Measurements from ENCODE around the gene KRT1. TPM values are rescaled to one million over a fixed set of nuclear protein-coding genes. Genes with fewer than 3 reads are reported as not detected.
A peak's percentile ranks its signal among the peaks of the same experiment; 100 is the strongest.

The KRT1 gene
- total RNA-seq, 2 experiments from 2014 or later: not detected

DNA sequence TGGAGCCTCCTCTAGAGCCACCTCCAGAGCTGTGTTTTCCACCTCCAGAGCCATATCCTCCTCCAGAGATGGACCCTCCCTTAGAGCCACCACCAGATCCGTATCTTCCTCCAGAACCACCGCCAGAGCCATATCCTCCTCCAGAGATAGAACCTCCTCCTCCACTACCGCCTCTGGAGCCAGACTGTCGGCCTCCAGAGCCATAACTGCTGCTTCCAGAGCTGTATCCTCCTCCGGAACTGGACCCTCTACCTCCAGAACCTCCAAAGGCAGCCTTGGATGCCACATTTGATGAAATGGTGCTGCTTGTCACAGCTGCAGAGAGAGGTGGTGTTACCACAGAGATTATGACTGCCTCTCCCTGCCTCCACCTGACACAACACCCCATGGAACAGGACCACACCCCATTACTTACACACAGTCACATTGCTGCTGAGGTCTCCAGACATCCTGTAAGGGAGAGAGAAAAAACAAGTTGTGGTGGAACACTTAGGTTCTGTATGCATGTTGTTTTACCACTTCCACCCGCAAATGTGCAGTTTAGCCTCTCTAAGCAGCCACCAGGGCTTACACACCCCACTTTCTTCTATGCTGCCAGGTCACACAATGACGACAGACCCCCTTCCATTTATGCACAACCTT, 35.0 kb downstream of the KRT1 start:
- H3K9me3 Mint-ChIP-seq (ENCODE audit: low read depth): no peaks in the 10 kb centered on the region
- intact Hi-C loops (cut with DNase I, micrococcal nuclease): no loop called here
- peak overlapping the region; percentile 74 for H3K27ac Mint-ChIP-seq
- no peaks in the 10 kb centered on the region for H3K27me3 Mint-ChIP-seq
- DNase-seq (peak; percentile 58), ATAC-seq (peak; percentile 92)
- no peaks in the 10 kb centered on the region for H3K36me3 Mint-ChIP-seq (ENCODE audit: low read depth)
- ChIA-PET CTCF (interaction anchor here (0.6 kb wide), 1 partner anchor 66 kb away, joined by 3 read pairs; no protein-coding TSS in a partner anchor), POLR2A (no interaction called here)
- no peak overlapping the region for H3K4me3 Mint-ChIP-seq
- peaks cover 82% of the 10 kb centered on the region for H3K4me1 Mint-ChIP-seq

- H3K27me3 Mint-ChIP-seq: no peaks in the 10 kb centered on the region
- H3K27ac Mint-ChIP-seq: no peak overlapping the region
- peaks cover 72% of the 10 kb centered on the region for H3K4me1 Mint-ChIP-seq
- ChIA-PET POLR2A (no interaction called here), CTCF (no interaction called here)
- H3K36me3 Mint-ChIP-seq (ENCODE audit: low read depth): no peaks in the 10 kb centered on the region
- H3K4me3 Mint-ChIP-seq: no peak overlapping the region
- no peak for ATAC-seq
- DNase-seq: no peak
- H3K9me3 Mint-ChIP-seq (ENCODE audit: low read depth): no peaks in the 10 kb centered on the region
- intact Hi-C loops (cut with DNase I, micrococcal nuclease): no loop called here
Observed at GRCh38 chr12:52644078-52644415, 36.2 kb downstream of the KRT1 start.

DNA sequence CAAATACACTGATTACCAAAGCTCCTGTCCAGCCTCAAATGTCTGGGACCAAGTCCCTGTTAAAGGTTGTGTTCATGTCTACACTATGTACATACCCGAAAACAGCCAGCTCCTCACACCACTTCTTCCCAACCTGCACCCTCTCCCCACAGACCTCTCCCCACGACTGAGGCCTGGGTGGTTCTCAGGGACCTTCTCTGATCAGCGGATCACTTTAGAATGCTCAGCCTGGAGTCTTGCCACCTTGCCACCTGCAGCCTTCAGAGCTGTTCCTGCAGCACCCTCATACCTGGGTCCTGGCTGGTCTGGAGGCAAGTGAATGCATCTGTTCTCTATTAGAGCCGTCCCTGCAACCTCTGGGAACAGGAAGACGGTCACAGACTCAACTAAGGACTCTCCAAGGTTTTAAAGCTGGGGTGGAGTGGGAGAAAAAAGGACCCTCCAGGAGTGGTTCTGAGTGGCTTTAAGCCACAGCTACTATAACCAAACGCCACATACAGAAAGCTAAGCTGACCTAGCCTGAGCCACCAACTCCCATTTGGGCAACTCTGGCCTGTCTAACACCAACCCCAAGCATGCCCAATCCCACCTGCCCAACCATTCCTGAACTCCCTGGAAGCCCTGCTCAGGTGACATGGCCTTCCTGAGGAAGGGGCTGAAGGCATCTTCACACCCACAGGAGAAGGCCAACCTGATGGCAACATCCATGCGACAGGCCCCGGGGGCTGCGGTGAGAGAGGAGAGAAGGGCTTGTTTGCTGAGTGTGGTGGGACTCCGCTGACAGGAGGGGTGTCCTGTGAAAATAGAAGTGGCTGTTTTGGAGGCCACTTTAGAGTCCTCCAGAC, 36.8 kb downstream of the KRT1 start:
- H3K36me3 Mint-ChIP-seq (ENCODE audit: low read depth): no peaks in the 10 kb centered on the region
- ATAC-seq (no peak), DNase-seq (no peak)
- H3K27ac Mint-ChIP-seq: peak overlapping the region; percentile 3
- no peaks in the 10 kb centered on the region for H3K9me3 Mint-ChIP-seq (ENCODE audit: low read depth)
- H3K27me3 Mint-ChIP-seq: no peaks in the 10 kb centered on the region
- H3K4me3 Mint-ChIP-seq: no peak overlapping the region
- ChIA-PET POLR2A (no interaction called here), CTCF (interaction anchor here (0.6 to 1.8 kb wide), 2 partner anchors 226 to 1589 kb away, joined by 3 to 5 read pairs; no protein-coding TSS in a partner anchor)
- H3K4me1 Mint-ChIP-seq: peaks cover 66% of the 10 kb centered on the region
- intact Hi-C loops (cut with DNase I, micrococcal nuclease): no loop called here

DNA sequence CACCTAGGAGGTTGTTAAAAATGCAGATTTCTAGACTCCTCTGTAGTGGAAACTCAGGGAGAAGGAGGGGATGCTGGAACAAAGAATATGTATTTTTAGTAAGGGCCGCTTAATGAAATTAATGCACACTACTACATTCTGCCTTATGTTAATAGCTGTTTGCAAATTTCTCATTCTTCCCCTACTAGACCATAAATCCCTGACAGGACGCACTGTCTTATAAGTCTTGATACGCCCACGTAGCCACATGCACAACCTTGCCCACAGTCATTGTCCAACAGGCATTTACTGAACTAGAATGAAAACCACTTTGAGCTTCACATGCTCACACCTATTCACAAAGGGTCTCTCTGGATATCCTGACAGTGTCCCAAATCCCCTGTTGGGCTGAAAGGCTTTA, 38.7 kb downstream of the KRT1 start:
- Mint-ChIP-seq H3K36me3 (ENCODE audit: low read depth) (no peaks in the 10 kb centered on the region), H3K4me1 (peaks cover 49% of the 10 kb centered on the region), H3K9me3 (ENCODE audit: low read depth) (no peaks in the 10 kb centered on the region), H3K4me3 (no peak overlapping the region), H3K27ac (no peak overlapping the region), H3K27me3 (no peaks in the 10 kb centered on the region)
- POLR2A ChIA-PET: no interaction called here
- CTCF ChIA-PET: interaction anchor here (1.4 to 1.8 kb wide), 3 partner anchors 37 to 243 kb away, joined by 3 to 5 read pairs (median 5); no protein-coding TSS in a partner anchor
- no peak for DNase-seq
- ATAC-seq: no peak
- intact Hi-C loops (cut with DNase I, micrococcal nuclease): no loop called here

GRCh38 chr12:52637299-52637698, 42.9 kb downstream of the KRT1 start:
- DNase-seq (no peak), ATAC-seq (no peak)
- H3K27ac Mint-ChIP-seq: no peak overlapping the region
- H3K4me1 Mint-ChIP-seq: peaks cover 36% of the 10 kb centered on the region
- no peaks in the 10 kb centered on the region for H3K27me3 Mint-ChIP-seq
- POLR2A ChIA-PET: no interaction called here
- no peaks in the 10 kb centered on the region for H3K36me3 Mint-ChIP-seq (ENCODE audit: low read depth)
- intact Hi-C loops (cut with DNase I, micrococcal nuclease): no loop called here
- CTCF ChIA-PET: no interaction called here
- no peaks in the 10 kb centered on the region for H3K9me3 Mint-ChIP-seq (ENCODE audit: low read depth)
- H3K4me3 Mint-ChIP-seq: no peak overlapping the region

- CTCF ChIA-PET: no interaction called here
- Mint-ChIP-seq H3K9me3 (ENCODE audit: low read depth) (no peaks in the 10 kb centered on the region), H3K4me1 (peaks cover 36% of the 10 kb centered on the region), H3K36me3 (ENCODE audit: low read depth) (no peaks in the 10 kb centered on the region), H3K4me3 (no peak overlapping the region), H3K27me3 (no peaks in the 10 kb centered on the region), H3K27ac (no peak overlapping the region)
- DNase-seq: no peak
- intact Hi-C loops (cut with DNase I, micrococcal nuclease): no loop called here
- ATAC-seq: no peak
- POLR2A ChIA-PET: no interaction called here
Observed at GRCh38 chr12:52636592-52637258, 43.5 kb downstream of the KRT1 start.

DNA sequence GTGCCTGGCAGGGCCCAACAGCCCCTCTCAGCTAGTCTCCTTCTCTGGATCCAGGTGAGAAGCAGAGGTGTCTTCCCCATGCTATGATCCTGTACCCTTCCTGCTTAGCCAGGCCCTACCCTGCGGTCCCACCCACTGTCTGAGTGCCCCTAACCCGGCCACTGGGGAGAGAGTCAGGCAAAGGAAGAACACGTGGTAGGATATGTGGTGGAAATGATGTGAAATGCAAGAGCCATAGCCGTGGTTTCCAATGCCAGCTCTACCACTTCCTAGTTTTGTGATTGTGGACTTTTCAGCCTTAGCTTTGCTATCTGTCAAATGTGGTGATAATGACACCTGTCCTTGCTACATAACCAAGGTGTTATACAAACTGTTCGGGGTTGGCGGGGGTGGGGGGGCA, 44.0 kb downstream of the KRT1 start:
- intact Hi-C loops (cut with DNase I, micrococcal nuclease): no loop called here
- Mint-ChIP-seq H3K4me1 (peaks cover 35% of the 10 kb centered on the region), H3K9me3 (ENCODE audit: low read depth) (no peaks in the 10 kb centered on the region), H3K4me3 (no peak overlapping the region), H3K36me3 (ENCODE audit: low read depth) (no peaks in the 10 kb centered on the region), H3K27ac (no peak overlapping the region), H3K27me3 (no peaks in the 10 kb centered on the region)
- ChIA-PET POLR2A (no interaction called here), CTCF (interaction anchor here (0.8 kb wide), 1 partner anchor 242 kb away, joined by 3 read pairs; no protein-coding TSS in a partner anchor)
- ATAC-seq: no peak
- no peak for DNase-seq

DNA sequence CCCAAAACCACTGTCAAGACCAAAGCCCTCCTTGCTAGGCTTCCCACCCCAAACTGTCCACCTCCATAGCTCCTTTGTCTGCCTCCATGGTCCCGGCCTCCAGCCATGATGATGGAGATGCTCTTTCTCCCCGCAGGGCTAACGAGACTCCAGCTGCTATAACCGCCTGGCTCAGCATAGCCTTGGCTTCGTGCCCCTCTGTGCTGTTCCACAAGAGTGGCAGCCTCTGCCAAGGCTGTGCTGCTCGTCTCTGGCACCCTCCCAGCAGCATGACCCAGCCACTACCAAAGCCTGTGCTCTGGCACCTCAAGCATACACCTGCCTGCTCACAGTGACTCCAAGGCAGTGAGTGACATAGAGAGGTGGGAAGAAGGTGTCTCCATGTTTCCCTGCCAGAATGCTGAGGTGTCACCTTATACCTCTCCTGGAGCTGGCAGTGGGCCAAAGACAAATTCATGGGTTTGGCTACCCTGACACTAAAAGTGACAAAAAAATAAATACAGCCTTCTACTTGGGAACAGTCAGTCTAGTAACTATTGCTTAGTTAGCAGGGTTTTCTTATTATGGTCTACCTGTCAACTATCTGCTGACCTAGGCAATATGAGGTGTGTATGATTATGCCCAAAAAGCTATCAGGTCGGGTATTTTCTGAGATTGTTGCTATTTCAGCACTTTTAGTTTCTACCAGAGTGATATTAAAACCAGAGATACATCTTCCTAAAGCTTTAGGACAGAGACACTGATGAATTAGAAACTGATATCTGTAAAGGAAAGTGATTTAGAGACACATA, 45.7 kb downstream of the KRT1 start:
- H3K36me3 Mint-ChIP-seq (ENCODE audit: low read depth): no peaks in the 10 kb centered on the region
- ChIA-PET CTCF (no interaction called here), POLR2A (no interaction called here)
- ATAC-seq: no peak
- intact Hi-C loops (cut with DNase I, micrococcal nuclease): no loop called here
- DNase-seq: no peak
- no peaks in the 10 kb centered on the region for H3K9me3 Mint-ChIP-seq (ENCODE audit: low read depth)
- no peaks in the 10 kb centered on the region for H3K27me3 Mint-ChIP-seq
- peaks cover 52% of the 10 kb centered on the region for H3K4me1 Mint-ChIP-seq
- H3K27ac Mint-ChIP-seq: no peak overlapping the region
- H3K4me3 Mint-ChIP-seq: no peak overlapping the region

GRCh38 chr12:52633383-52633782, 46.8 kb downstream of the KRT1 start:
- peaks cover 54% of the 10 kb centered on the region for H3K4me1 Mint-ChIP-seq
- no peaks in the 10 kb centered on the region for H3K27me3 Mint-ChIP-seq
- CTCF ChIA-PET: interaction anchor here (0.6 kb wide), 1 partner anchor 107 kb away, joined by 4 read pairs; no protein-coding TSS in a partner anchor
- intact Hi-C loops (cut with DNase I, micrococcal nuclease): no loop called here
- no peak overlapping the region for H3K4me3 Mint-ChIP-seq
- H3K9me3 Mint-ChIP-seq (ENCODE audit: low read depth): no peaks in the 10 kb centered on the region
- ATAC-seq (peak; percentile 32), DNase-seq (no peak)
- peak overlapping the region; percentile 3 for H3K27ac Mint-ChIP-seq
- POLR2A ChIA-PET: no interaction called here
- no peaks in the 10 kb centered on the region for H3K36me3 Mint-ChIP-seq (ENCODE audit: low read depth)

- ATAC-seq (no peak), DNase-seq (no peak)
- POLR2A ChIA-PET: no interaction called here
- H3K4me3 Mint-ChIP-seq: no peak overlapping the region
- CTCF ChIA-PET: interaction anchor here (1.6 kb wide), 1 partner anchor 238 kb away, joined by 3 read pairs; no protein-coding TSS in a partner anchor
- intact Hi-C loops (cut with DNase I, micrococcal nuclease): no loop called here
- no peak overlapping the region for H3K27ac Mint-ChIP-seq
- no peaks in the 10 kb centered on the region for H3K9me3 Mint-ChIP-seq (ENCODE audit: low read depth)
- H3K36me3 Mint-ChIP-seq (ENCODE audit: low read depth): no peaks in the 10 kb centered on the region
- H3K27me3 Mint-ChIP-seq: no peaks in the 10 kb centered on the region
- H3K4me1 Mint-ChIP-seq: peaks cover 60% of the 10 kb centered on the region
Observed at GRCh38 chr12:52632656-52633055, 47.6 kb downstream of the KRT1 start.

DNA sequence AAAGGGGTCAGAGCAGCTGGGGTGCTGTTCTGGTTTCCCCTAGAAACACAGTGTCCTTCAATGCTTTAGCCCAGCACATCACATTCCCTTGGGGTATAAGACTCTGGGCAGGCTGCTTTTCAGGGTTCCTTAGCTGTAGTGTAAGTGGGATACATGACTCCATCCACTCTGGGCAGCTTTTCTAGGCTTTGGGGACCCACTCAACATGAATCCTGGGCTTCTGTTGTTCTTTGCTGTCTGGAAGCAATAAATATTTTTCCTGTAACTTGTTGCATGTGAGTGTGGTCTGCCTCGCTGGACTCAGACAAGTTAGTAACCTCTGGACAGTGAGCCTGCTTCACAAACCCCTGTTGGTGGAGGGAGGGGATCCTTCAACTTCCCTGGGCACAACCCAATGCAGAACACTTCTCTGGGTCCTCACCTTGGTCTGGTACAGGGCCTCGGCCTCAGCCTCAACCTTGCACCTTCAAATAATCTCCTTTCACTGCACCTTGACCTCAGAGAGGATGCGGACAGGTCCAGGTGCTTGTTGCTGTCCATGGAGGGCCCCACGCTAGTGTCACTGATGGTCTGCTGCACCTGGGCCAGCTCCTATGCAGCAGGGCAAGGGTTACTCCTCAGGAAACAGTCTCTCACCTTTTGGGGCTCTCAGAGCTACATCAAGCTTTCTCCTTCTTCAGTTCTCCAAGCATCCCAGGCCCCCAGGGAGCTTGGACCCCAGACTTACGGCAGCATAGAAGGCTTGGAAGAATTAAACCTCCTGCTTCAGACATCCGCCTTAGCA, 48.3 kb downstream of the KRT1 start:
- no peak overlapping the region for H3K4me3 Mint-ChIP-seq
- POLR2A ChIA-PET: no interaction called here
- ATAC-seq (no peak), DNase-seq (no peak)
- H3K27me3 Mint-ChIP-seq: no peaks in the 10 kb centered on the region
- H3K27ac Mint-ChIP-seq: peak overlapping the region; percentile 22
- intact Hi-C loops (cut with DNase I, micrococcal nuclease): no loop called here
- H3K9me3 Mint-ChIP-seq (ENCODE audit: low read depth): no peaks in the 10 kb centered on the region
- CTCF ChIA-PET: interaction anchor here (1.6 kb wide), 1 partner anchor 239 kb away, joined by 3 read pairs; no protein-coding TSS in a partner anchor
- peaks cover 68% of the 10 kb centered on the region for H3K4me1 Mint-ChIP-seq
- no peaks in the 10 kb centered on the region for H3K36me3 Mint-ChIP-seq (ENCODE audit: low read depth)

All from activated CD4-positive, alpha-beta T cell treated with anti-CD3 and anti-CD28 coated beads for 36 hours (primary cell).